ENCODE results near the gene KCNG2. TPM values are rescaled to one million over a fixed set of nuclear protein-coding genes. Genes with fewer than 3 reads are reported as not detected.

Gene KCNG2
- total and polyA plus RNA-seq, 2 of the 4 experiments (the other 2 are of a cell fraction): not detected

- no peak overlapping the region for H3K18ac ChIP-seq (ENCODE audit: low read depth, low read length)
- H3K4me2 ChIP-seq (ENCODE audit: low read depth, low read length): no peak overlapping the region
- no peak overlapping the region for H2BK120ac ChIP-seq (ENCODE audit: low read depth, low read length)
- no peak overlapping the region for H2BK20ac ChIP-seq (ENCODE audit: low read depth, low read length)
- H3K9me1 ChIP-seq (ENCODE audit: insufficient read depth, low read length): no peaks in the 10 kb centered on the region
- no peak overlapping the region for H3K4me3 ChIP-seq (ENCODE audit: insufficient read depth, low read depth, low read length)
- TF ChIP-seq USF2 (IDR thresholded peaks at IDR 0.05; ENCODE audit: low read depth, low read length) (no peak), ELK1 (IDR thresholded peaks at IDR 0.05; ENCODE audit: borderline replicate concordance, low read depth, low read length) (no peak), CTCF (conservative IDR thresholded peaks at IDR 0.05; ENCODE audit: low read depth, low read length) (no peak), CEBPB (IDR thresholded peaks at IDR 0.05; ENCODE audit: low read depth, low read length) (no peak), CHD1 (IDR thresholded peaks at IDR 0.05; ENCODE audit: low read depth, low read length) (no peak), BHLHE40 (IDR thresholded peaks at IDR 0.05; ENCODE audit: low read depth, low read length) (no peak), FOS (IDR thresholded peaks at IDR 0.05; ENCODE audit: low read depth, low read length) (no peak), RAD21 (IDR thresholded peaks at IDR 0.05; ENCODE audit: low read length) (no peak), MAFK (IDR thresholded peaks at IDR 0.05; ENCODE audit: low read depth, low read length) (no peak), SMC3 (IDR thresholded peaks at IDR 0.05; ENCODE audit: low read depth, low read length) (no peak), RFX5 (IDR thresholded peaks at IDR 0.05; ENCODE audit: low read depth, low read length) (no peak), NFE2L2 (IDR thresholded peaks at IDR 0.05; ENCODE audit: low read depth, low read length) (no peak), POLR2A (IDR thresholded peaks at IDR 0.05; ENCODE audit: low read depth, low read length) (no peak), RCOR1 (IDR thresholded peaks at IDR 0.05; ENCODE audit: insufficient replicate concordance, low read length) (no peak), MAZ (IDR thresholded peaks at IDR 0.05; ENCODE audit: borderline replicate concordance, low read depth, low read length) (no peak), MXI1 (IDR thresholded peaks at IDR 0.05; ENCODE audit: borderline replicate concordance, low read depth, low read length) (no peak)
- H2BK5ac ChIP-seq (ENCODE audit: low read depth, low read length, poor library complexity, severe bottlenecking): no peak overlapping the region
- no peak overlapping the region for H3K27ac ChIP-seq (ENCODE audit: insufficient read depth, low read length)
- DNase-seq: no peak
- H2AK5ac ChIP-seq (ENCODE audit: low read depth, low read length): no peak overlapping the region
- intact Hi-C loops (cut with micrococcal nuclease): no loop called here
- in situ Hi-C loops (cut with MboI; ENCODE audit: low sequenced_read_pairs): no loop called here
- H3K36me3 ChIP-seq (ENCODE audit: control insufficient read depth, insufficient read depth, low read length): no peaks in the 10 kb centered on the region
- H3K9ac ChIP-seq (ENCODE audit: low read depth, low read length): no peak overlapping the region
- H3K9me3 ChIP-seq (ENCODE audit: control insufficient read depth, insufficient read depth, low read length): peaks cover 33% of the 10 kb centered on the region
- BruUV-seq (replicated peaks): no TSS peak
- no peak overlapping the region for H2AFZ ChIP-seq (replicated peaks; ENCODE audit: low read length, poor library complexity)
- no peak for ATAC-seq (ENCODE audit: low read depth)
- ChIA-PET POLR2A (ENCODE audit: unreplicated experiment) (no interaction called here), CTCF (no interaction called here)
- H3K23ac ChIP-seq (ENCODE audit: low read depth, low read length): no peak overlapping the region
- H3K14ac ChIP-seq (replicated peaks; ENCODE audit: low read depth, low read length): no peak overlapping the region
- no peak overlapping the region for H4K8ac ChIP-seq (ENCODE audit: low read depth in 2 of 2, low read length in 2 of 2)
- no peaks in the 10 kb centered on the region for H3K27me3 ChIP-seq (ENCODE audit: control insufficient read depth, insufficient read depth, low read length)
- H3K56ac ChIP-seq (ENCODE audit: extremely low read depth, insufficient read depth, low read length): no peak overlapping the region
- no CpG with 5 or more reads among the region's 16 CpGs for WGBS, 2 experiments (ENCODE audit: extremely low coverage in 2 of 2, insufficient read length in 1 of 2)
- dilution Hi-C loops (cut with HindIII; ENCODE audit: low sequenced_read_pairs, unreplicated experiment): no loop called here
- H4K5ac ChIP-seq (ENCODE audit: low read depth, low read length): no peak overlapping the region
- H2BK15ac ChIP-seq (ENCODE audit: low read depth, low read length): no peak overlapping the region
- H3K4me1 ChIP-seq (ENCODE audit: control insufficient read depth, insufficient read depth, low read length): no peaks in the 10 kb centered on the region
- H3K4ac ChIP-seq (ENCODE audit: low read depth, low read length): no peak overlapping the region
- H2AK9ac ChIP-seq (replicated peaks; ENCODE audit: low read depth, low read length, poor library complexity): no peak overlapping the region
- H4K20me1 ChIP-seq (ENCODE audit: insufficient read depth, low read length): no peaks in the 10 kb centered on the region
- no peaks in the 10 kb centered on the region for H3K79me1 ChIP-seq (ENCODE audit: low read depth in 1 of 2, low read length in 2 of 2)
- H4K91ac ChIP-seq (ENCODE audit: insufficient read depth, low read depth, low read length): no peak overlapping the region
Measured at GRCh38 chr18:79888016-79888415, 90.3 kb downstream of the KCNG2 start.

Data from IMR-90 (cell line).